DND-41 (cell line): ENCODE results near the gene LYRM2.

Experiments
- ATAC-seq: fragments of 200-7000 bp; cut with Tn5 transposase; 3 replicates; pipeline ENCODE4 v1.9.1; 2021; ENCODE audit warnings: low read depth; ENCODE audit not compliant: insufficient read depth
- DNase-seq: peaks from one replicate; pipeline ENCODE4 v3.0.0-alpha.2; 2020
- H2AFZ ChIP-seq: 2 replicates; pipeline ENCODE4 v1.6.0; 2012; ENCODE audit warnings: low read depth, low read length
- H3K27ac ChIP-seq: 2 replicates; pipeline ENCODE4 v1.5.1; 2012; ENCODE audit warnings: low read length, inconsistent platforms
- H3K27me3 ChIP-seq: fragments of 200-600 bp; sonication (generic); 2 replicates; pipeline ENCODE4 v1.6.0; 2012; ENCODE audit warnings: low read length, mild to moderate bottlenecking, inconsistent platforms; ENCODE audit not compliant: insufficient read depth, poor library complexity
- H3K36me3 ChIP-seq: 2 replicates; pipeline ENCODE4 v1.5.1; 2012; ENCODE audit warnings: low read length, inconsistent platforms; ENCODE audit not compliant: insufficient read depth
- H3K4me1 ChIP-seq: 2 replicates; pipeline ENCODE4 v1.5.1; 2012; ENCODE audit warnings: mild to moderate bottlenecking, low read length; ENCODE audit not compliant: insufficient read depth
- H3K4me2 ChIP-seq: 2 replicates; pipeline ENCODE4 v1.6.0; 2012; ENCODE audit warnings: mild to moderate bottlenecking, moderate library complexity, low read length, inconsistent platforms; ENCODE audit not compliant: insufficient read depth
- H3K4me3 ChIP-seq, 2 experiments: fragments of 200-600 bp in 1 of 2; shearing (Covaris generic) in 1 of 2; 2 replicates each; pipeline ENCODE4 v1.5.1; 2012 to 2016; ENCODE audit warnings: inconsistent platforms in 2 of 2, low read length in 2 of 2, mild to moderate bottlenecking in 2 of 2, low read depth in 1 of 2, moderate library complexity in 1 of 2
- H3K79me2 ChIP-seq: 2 replicates; pipeline ENCODE4 v1.6.0; 2012; ENCODE audit warnings: low read length, inconsistent platforms; ENCODE audit not compliant: insufficient read depth
- H3K9ac ChIP-seq: 2 replicates; pipeline ENCODE4 v1.6.0; 2012; ENCODE audit warnings: low read depth, mild to moderate bottlenecking, inconsistent platforms, low read length, moderate library complexity
- H3K9me3 ChIP-seq: 2 replicates; pipeline ENCODE4 v1.5.1; 2012; ENCODE audit warnings: low read length, moderate library complexity, mild to moderate bottlenecking, inconsistent platforms; ENCODE audit not compliant: insufficient read depth, severe bottlenecking
- H4K20me1 ChIP-seq: 2 replicates; pipeline ENCODE4 v1.6.0; 2012; ENCODE audit warnings: low read length; ENCODE audit not compliant: insufficient read depth
- CTCF ChIP-seq: IDR thresholded peaks from 2 replicates; pipeline ENCODE4 v1.5.1; 2012; ENCODE audit warnings: borderline replicate concordance, low read length, moderate library complexity, mild to moderate bottlenecking; ENCODE audit not compliant: poor library complexity, severe bottlenecking; ENCODE audit errors: extremely low read depth
- EZH2 ChIP-seq: IDR thresholded peaks from 3 replicates; pipeline ENCODE4 v1.6.1; 2012; ENCODE audit warnings: borderline replicate concordance, low read depth, mild to moderate bottlenecking, moderate library complexity, low read length, inconsistent platforms; ENCODE audit not compliant: severe bottlenecking

LYRM2 gene

GRCh38 chr6:89662659-89663223 is 24.2 kb upstream of the LYRM2 start:
- TF ChIP-seq EZH2 (no peak), CTCF (no peak)
- H4K20me1 ChIP-seq = no peaks in the 10 kb centered on the region; the same call in 1 of the 2 replicates
- DNase-seq = no peak
- no peaks in the 10 kb centered on the region for H3K4me1 ChIP-seq
- no peak overlapping the region for H3K9ac ChIP-seq
- no peaks in the 10 kb centered on the region for H3K27me3 ChIP-seq
- no peak overlapping the region for H3K4me2 ChIP-seq
- no peak for ATAC-seq
- H3K36me3 ChIP-seq = peaks cover 82% of the 10 kb centered on the region
- H3K9me3 ChIP-seq = no peaks in the 10 kb centered on the region
- H3K4me3 ChIP-seq = no peak overlapping the region
- H3K27ac ChIP-seq = no peak overlapping the region
- no peaks in the 10 kb centered on the region for H3K79me2 ChIP-seq
- no peak overlapping the region for H2AFZ ChIP-seq

DNA sequence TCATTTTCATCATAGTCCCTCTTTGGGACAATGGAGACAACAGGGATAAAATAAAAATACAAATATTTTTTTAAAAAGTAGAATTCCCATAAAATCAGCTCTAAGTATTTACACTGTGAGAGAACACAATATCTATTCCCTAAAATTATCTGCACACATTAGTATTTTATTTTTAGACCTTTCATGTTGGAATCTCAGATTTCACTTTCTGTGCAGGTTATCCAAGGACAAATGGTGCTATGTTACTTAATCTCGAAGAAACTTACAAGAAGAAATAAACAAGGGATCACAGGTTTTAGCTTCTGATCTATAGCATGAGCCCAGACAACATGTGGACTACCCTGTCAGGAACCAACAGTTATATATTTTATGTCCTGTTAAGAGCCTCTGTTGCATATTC is 23.0 kb upstream of the LYRM2 start:
- H3K9me3 ChIP-seq = no peaks in the 10 kb centered on the region
- no peaks in the 10 kb centered on the region; the same call in 1 of the 2 replicates for H4K20me1 ChIP-seq
- no peak overlapping the region for H3K4me2 ChIP-seq
- H3K36me3 ChIP-seq = peaks cover 84% of the 10 kb centered on the region
- DNase-seq (no peak), ATAC-seq (no peak)
- H3K79me2 ChIP-seq = no peaks in the 10 kb centered on the region
- no peak overlapping the region for H3K27ac ChIP-seq
- H3K27me3 ChIP-seq = no peaks in the 10 kb centered on the region
- H2AFZ ChIP-seq = no peak overlapping the region
- TF ChIP-seq EZH2 (no peak), CTCF (no peak)
- no peak overlapping the region for H3K9ac ChIP-seq
- H3K4me1 ChIP-seq = no peaks in the 10 kb centered on the region
- no peak overlapping the region for H3K4me3 ChIP-seq

GRCh38 chr6:89660981-89661380 is 22.4 kb upstream of the LYRM2 start:
- no peak overlapping the region for H2AFZ ChIP-seq
- H3K4me3 ChIP-seq = no peak overlapping the region
- H3K9ac ChIP-seq = no peak overlapping the region
- no peak for TF ChIP-seq EZH2
- TF ChIP-seq CTCF = no peak
- no peak overlapping the region for H3K27ac ChIP-seq
- H4K20me1 ChIP-seq = no peaks in the 10 kb centered on the region; the same call in 1 of the 2 replicates
- no peaks in the 10 kb centered on the region for H3K9me3 ChIP-seq
- no peak overlapping the region for H3K4me2 ChIP-seq
- DNase-seq (no peak), ATAC-seq (no peak)
- H3K36me3 ChIP-seq = peaks cover 83% of the 10 kb centered on the region
- H3K4me1 ChIP-seq = no peaks in the 10 kb centered on the region
- H3K27me3 ChIP-seq = no peaks in the 10 kb centered on the region
- H3K79me2 ChIP-seq = no peaks in the 10 kb centered on the region
